HG02938 (cell line): ENCODE data around the gene CD9.

Experiments
- ATAC-seq: cut with Tn5 transposase; IDR thresholded peaks from one replicate; pipeline ENCODE4 v1.9.1; 2021; ENCODE audit warnings: mild to moderate bottlenecking, moderate library complexity; ENCODE audit not compliant: unreplicated experiment

CD9 gene

DNA sequence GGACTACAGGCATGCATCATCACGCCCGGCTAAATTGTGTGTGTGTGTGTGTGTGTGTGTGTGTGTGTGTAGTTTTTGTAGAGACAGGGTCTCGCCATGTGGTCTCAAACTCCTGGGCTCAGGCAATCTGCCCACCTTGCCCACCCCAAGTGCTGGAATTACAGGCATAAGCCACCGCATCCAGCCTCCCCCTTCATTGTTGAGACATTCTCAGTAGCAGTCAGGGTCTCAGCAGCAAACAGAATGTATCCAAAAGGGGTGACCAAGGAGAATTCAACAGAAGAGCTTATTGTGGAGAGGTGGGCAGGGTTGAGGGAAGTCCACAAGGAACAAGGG lies 73.0 kb downstream of the CD9 start:
- ATAC-seq, result no peak

DNA sequence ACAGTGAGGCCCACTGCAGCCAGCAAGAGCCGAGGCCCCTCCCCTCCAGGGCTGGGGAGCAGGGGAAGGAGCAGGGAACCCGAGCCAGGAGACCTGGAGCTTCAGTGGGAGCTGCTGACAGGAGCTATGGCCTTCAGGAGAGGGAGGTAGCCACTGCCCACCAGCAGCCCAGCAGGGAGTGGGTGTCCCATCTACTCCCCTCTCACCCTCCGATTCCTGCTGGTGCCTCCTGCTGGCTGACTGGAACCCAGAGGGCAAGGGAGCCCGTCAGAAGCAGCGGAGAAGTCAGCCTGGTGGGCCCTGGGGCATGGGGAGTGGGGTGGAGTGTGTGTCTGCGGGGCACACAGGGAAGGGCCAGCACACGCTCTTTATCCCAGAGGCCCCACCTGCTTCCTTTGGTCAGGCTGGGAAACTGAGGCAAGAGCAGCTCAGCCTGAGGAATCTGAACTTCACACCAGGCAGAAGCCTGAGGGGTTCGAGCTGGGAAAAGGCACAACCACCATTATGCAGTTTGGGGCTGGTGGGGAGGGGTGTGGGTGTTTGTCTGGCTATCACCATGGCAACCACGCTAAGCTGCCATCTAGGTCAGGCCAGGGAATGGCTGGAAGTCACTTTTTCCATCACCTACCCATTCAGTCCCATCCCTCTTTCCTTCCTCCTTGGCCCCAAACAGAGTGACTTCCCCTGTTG lies 73.5 kb downstream of the CD9 start:
- no peak for ATAC-seq

DNA sequence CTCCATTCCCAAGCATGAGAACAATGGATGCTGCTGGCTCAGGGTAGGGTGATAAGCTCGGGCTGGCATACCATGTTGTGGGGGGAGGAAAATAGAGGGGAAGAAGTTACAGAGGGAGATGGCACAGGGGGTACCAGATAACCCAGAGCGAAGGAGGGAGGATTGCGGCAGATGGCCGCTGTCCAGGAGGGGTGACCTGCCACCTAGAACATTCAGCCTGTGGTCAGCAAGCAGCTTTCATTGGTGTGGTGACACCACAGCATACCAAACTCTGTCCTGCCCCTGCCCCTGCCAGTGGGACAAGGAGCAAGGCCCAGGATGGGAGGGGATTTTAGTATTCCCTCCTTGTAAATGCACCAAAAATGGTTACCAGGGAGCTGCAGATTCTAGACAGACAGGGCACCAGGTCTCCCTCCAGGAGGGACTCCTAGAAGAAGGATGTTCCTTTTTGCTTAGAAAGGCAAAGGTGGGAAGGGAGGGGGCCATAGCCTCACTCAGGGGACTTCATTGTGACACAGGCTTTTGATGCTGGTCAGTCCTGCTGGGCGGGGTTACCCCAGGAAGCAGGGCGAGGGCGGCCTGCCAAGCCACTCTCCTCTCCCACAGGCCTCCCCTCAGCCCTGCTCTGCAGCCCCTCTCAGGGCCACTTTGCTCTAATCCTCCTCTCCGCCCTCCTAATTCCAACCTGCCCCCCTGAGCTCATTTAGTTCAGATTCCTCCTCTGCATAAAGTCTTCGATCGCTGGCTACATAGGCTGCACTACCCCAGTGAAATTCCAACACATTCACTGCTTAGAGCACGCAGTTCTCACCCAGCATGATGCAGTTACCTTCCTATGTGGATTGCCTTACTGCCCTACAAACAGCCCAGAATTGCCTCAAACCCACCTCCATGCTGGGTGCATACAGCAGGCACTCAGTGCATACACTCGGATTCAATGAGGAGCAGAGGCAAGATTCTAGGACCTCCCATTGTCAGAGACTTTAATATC lies 74.3 kb downstream of the CD9 start:
- ATAC-seq, result no peak

DNA sequence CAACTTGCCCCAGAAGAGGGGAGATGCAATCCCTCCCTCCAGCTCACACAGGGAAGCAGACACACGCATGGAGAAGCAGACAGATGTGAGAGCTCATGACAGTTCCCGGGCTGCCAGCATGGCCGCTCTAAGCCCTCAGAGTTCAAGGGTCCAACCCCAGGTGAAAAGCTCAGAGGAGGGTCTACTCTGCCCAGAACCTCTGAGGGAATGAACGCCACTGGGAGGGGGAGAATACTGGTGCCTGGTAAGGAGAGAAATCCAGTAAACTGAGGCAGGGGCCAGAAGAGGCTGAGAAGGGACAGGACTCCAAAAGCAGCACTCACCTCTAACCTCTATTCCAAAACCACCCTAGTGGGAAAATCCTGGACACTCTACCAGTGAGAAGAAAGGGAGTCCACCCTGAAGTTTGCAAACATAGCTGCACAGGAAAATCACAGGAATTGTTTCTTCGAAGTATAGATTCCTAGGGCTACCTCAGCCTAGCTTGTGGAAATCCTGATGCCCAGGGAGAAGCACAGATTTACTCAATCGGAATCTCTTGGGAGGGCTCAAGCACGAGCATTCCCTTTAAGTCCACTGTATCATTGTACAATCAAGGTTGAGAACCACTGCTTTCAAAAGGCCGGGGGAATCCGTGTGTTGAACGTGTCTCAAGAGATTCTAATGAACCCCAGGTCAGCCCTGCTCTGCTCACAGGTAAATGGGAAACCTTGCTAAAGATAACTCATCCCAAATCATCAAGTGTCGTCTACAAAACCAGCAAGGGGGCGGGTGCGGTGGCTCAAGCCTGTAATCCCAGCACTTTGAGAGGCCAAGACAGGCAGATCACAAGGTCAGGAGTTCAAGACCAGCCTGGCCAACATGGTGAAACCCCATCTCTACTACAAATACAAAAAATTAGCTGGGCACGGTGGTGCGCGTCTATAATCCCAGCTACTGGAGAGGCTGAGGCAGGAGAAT lies 76.0 kb downstream of the CD9 start:
- ATAC-seq, result no peak

DNA sequence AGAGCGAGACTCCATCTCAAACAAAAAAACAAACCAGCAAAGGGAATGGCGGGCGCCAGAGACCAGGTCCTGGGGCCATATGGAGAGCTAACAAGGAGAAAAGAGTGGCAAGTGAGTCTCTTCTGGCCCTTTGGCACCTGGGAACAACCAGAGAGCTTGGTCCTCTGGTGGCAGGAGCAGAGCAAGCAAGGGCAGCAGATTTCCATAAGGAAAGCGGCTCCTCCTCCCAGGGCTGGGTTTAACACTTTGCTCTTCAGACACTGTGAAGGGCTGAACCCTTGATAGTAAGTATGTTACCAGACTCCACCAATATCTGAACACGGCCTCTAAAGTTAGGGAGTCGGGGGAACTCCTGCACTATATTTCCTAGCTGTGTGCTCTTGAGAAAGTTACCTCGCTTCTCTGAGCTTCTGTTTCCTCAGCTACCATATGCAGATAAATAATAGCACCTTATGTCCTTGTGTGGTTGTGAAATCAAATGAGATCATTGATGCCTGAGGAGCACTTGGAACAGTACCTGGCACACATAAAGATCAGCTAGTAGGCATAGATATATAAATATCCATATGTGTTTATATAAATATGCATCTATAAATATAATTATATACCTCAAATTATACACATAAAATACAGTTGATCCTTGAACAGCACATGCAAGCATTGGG lies 76.9 kb downstream of the CD9 start:
- no peak for ATAC-seq

DNA sequence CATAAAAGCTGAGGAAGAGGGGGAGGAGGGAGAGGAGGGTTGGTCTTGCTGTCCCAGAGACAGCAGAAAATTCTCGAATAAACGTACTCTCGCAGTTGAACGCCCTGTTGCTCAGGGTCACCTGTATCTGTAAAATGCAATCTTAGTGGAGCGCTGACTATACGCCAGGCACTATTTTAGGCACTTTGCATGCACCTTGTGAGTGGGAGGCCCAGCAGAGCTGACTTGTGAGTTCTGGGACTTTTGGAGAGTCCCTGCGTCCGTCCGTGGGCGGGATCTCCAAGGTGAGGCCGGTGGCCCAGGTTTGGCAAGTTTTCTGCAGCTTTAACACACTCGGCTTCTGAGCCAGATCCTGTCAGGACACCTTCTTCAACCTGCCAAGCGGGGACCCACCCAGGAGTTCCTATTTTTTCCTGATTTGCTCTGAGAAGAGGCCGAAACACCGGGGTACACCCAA lies 77.8 kb downstream of the CD9 start:
- ATAC-seq, result peak; percentile 8

DNA sequence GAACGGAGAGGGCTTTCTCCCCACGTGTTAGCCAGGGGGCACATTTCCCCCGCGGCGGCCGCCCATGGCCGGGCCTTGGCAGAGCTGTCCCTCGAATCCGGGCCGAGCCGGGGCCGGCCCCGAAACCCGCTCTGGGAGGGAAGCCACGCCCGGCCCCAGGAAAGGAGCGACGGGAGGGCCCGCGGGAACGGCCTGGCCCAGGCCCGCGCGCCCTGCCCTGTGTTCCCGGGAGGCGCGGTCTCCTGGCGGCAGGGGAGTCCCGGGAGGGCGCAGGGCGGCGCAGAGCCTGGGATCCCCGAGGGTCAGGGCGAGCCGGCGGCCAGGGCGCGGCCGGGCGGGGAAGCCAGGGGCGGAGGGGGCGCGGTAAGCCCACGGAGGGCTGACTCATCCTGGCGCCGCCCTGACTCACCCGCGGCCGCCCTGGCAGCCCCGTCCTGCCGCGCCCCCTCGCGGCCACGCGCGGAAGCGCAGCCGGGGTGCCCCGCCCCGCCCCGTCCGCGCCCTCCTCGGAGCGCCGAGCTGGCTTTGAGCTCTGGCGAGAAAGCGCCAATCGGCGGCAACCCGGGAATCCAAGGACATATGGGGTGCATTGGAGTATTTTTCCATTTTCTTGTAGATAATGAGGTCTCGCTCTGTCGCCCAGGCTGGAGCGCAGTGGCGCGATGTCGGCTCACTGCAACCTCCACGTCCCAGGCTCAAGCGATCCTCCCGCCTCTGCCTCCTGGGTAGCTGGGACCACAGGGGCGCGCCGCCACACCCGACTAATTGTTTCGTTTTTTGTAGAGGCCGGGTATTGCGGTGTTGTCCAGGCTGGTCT lies 78.4 kb downstream of the CD9 start:
- ATAC-seq, result peak; percentile 60

DNA sequence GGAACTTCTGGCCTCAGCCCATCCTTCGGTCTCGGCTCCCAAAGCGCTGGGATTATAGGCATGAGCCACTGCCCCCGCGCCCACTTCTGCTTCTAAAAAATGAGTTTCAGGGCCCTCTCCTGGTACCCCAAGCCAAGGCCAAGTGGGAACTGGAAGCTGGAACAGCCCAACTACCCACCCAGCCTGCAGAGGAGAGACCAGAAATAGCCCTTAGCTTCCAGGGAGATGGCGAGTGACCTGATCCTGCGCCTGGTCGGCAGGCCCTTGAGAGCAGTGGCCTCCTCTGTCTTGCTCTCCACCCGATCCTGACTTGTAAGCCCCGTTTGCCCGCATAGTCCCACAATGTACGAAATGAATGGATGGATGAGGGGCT lies 79.0 kb downstream of the CD9 start:
- no peak for ATAC-seq

DNA sequence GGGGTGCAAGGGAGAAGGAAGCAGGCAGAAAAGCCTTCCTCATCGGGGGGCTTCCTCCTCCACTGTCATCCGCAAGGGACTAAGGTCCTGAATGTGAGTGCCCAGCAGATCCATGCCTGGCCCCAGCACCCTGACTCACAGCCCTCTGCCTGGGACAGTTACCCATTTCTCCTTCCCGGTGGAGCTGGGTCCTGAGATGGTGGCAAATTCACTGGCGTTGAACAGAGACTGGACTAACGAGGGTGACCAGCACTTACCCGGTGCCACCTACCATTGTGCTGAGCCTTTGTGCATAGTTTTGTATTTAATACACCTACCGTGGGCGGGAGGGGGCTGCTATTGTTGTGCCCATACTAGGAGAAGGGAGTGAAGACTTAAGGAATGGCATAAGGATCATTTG lies 79.4 kb downstream of the CD9 start:
- ATAC-seq, result no peak

DNA sequence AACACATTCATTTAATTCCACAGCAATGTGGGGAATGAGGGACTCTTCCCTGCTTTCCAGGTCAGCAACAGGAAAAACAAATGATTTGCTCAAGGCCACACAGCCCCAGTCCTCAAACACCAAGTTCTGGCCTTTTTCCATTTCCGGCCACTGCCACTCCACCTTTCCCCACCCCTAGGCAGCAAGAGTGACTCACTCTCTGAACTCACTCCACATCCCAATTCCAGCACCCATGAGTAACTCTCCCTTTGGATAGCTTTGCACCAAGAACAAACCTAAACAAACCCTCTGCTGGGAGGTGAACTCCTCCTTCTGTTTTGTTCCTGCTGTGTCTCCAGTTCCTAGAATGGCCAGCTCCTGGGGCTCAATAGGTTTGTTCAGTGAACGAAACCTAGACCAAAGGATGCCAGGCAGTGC lies 79.9 kb downstream of the CD9 start:
- no peak for ATAC-seq

DNA sequence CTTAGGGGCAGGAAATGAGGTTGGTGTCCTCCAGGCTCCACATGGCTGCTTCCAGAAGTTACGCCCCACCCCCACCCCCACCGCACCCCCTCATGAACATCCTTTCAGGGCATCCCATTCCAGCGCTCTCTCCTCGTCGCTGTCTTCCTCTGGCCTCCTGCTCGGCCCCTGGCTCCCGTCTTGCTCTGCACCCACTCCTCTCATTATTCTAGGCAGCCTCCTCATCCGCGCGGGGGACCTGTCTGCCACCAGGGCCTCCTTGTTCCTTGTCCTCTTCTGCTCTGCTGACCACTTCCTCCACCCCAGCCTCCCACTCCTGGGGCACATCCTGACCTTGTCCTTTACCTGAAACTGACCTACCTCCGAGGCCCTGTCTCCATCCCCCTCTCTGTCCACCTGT lies 80.5 kb downstream of the CD9 start:
- no peak for ATAC-seq

DNA sequence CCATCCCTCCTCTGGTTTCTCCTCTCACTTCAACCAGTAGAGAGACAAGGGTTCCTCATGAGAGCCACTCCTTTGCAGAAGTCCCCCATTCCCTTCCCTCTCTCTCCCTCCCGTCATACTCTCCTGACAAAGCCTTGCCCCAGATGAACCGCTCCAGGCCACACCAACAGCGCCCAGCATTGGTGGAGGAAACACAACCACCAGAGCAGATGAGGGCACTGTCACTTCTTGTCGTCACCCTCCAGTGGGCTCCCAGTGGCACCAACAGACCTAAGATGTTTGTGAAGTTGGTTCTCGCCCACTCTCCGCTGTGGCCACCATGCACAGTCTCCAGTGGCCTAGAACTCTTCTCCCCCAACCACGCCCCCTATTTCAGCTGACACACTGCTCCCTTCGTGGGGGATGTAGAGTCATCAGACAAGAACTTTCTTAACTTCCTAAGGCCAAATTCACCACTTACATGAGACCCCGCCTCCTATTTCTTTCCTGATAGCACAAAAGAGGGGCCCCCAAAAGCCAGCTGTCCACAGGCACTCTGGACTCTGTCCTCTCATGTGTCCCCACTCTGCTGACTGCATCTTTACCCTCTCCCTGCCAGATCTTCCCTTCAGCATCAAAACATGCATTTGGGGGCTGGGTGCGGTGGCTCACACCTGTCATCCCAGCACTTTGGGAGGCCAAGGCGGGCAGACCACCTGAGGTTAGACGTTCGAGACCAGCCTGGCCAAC lies 81.0 kb downstream of the CD9 start:
- ATAC-seq, result no peak

DNA sequence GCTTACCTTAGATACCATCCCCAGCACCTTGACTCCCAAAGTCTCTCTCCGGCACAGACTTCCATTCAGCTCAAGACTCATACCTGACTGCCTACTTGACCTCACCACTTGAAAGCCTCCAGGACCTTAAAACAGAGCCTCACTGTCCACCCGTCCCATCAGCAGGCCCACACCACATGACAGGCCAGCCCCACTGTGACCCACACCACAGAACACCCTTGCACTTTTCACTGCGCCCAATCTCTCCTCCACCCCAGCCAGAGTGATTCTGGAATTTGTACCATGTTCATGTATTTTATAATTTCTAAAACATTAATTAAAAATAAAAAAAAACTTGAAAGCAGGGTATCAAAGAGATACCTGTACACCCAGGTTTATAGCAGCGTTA lies 82.2 kb downstream of the CD9 start:
- no peak for ATAC-seq

DNA sequence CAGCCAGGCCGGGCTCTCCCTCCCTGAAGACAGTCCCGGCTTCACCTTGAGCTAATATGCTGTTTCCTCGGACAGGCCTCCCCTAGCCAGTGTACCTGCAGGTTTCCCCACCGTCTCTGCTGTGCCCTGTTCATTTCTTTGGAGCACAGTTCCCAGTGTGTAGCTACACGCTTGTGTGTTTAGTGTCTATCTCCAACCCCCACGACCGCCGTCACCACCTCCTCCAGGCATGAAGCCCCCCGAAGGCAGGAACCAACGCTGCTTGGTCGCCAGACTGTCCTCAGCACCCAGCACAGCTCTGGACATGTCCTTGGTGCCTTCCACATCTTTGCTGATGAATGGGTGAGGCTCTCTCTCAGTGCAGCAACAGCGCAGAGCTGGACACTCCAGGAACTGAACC lies 84.1 kb downstream of the CD9 start:
- no peak for ATAC-seq

DNA sequence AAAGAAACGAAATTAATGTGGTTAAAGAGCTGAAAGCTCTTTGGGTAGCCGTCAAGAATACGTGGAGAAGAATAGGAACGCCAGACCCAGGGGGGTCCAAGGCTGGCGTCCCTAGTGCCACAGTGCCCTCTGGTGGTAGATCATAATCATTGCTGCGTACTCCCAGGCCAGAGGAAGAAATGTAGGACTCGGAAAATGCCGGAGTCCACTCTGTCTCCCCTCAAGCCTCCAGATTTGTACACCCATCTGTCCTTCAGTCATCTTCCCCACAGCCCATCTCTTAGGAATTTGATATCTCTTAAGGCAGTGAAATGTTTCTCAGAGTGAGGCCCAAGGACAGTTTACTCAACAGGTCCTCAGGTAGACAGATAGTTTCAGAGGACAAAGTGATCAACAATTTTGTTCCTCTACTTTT lies 84.9 kb downstream of the CD9 start:
- no peak for ATAC-seq

DNA sequence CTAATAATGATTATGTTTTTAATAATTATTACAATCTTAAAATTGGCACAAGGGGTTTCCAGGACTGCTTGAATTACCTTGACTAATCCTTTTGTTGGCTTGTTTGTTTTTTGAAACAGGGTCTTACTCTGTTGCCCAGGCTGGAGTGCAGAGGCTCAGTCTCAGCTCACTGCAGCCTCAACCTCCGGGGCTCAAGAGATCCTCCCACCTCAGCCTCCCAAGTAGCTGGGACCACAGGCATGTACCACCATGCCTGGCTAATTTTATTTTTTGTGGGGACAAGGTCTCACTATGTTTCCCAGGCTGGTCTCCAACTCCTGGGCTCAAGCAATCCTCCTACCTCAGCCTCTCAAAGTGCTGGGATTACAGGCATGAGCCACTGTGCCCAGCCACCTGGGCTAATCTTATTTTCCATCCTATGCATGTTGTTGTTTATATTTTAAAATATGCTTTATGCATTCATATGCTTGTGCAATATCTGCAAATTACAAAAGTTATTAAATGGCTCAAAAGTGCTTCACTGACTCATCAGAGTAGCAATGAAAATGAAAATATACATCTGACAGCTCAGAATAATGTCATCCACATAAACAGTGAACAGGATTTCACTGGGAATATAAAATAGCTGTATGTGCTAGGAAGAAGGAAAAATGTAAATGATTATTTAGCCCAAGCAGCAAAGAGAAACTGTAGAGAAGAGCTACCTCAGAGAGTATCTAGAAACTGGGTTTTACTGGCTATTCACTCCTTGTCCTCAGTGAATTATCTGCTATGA lies 85.5 kb downstream of the CD9 start:
- no peak for ATAC-seq
